Breast epithelium (tissue), 4 donors: Measurements from ENCODE around the gene OR9A2. TPM values are rescaled to one million over a fixed set of nuclear protein-coding genes. Genes with fewer than 3 reads are reported as not detected.

ENCODE experiments used
- DNase-seq, 2 donors: peaks; one replicate each; pipeline ENCODE4 v3.0.0-alpha.2; 2019; ENCODE audit warnings: low spot score in 2 of 2
- H3K27ac ChIP-seq, 2 donors: fragments of 200-600 bp; sonication (generic) in 1 of 2; one replicate each; pipeline ENCODE4 v1.5.1; 2016 to 2019; ENCODE audit warnings: mild to moderate bottlenecking in 1 of 2
- H3K27me3 ChIP-seq, 2 donors: fragments of 200-600 bp; sonication (generic) in 1 of 2; one replicate each; pipeline versions ENCODE4 v1.5.1 to v1.6.0; 2017 to 2019; ENCODE audit warnings: control low read depth in 1 of 2, mild to moderate bottlenecking in 1 of 2
- H3K36me3 ChIP-seq: fragments of 200-600 bp; one replicate; pipeline ENCODE4 v1.5.1; 2019
- H3K4me1 ChIP-seq, 2 donors: fragments of 200-600 bp; sonication (generic); one replicate each; pipeline ENCODE4 v1.5.1; 2016 to 2019; ENCODE audit warnings: control low read depth in 1 of 2
- H3K4me3 ChIP-seq, 3 donors: fragments of 200-600 bp; sonication (generic); 1 replicate in 2 of 3; 2 replicates in 1 of 3; pipeline ENCODE4 v1.5.1; 2016 to 2019; ENCODE audit warnings: mild to moderate bottlenecking in 3 of 3, moderate library complexity in 2 of 3
- H3K9me3 ChIP-seq, 2 donors: fragments of 200-600 bp; sonication (generic) in 1 of 2; one replicate each; pipeline ENCODE4 v1.5.1; 2016 to 2019; ENCODE audit warnings: control low read depth in 1 of 2
- POLR2A ChIP-seq: fragments of 450-650 bp; IDR thresholded peaks from one replicate; pipeline ENCODE4 v1.6.1; 2016; ENCODE audit warnings: antibody characterized with exemption, mild to moderate bottlenecking, moderate library complexity
- POLR2AphosphoS5 ChIP-seq, 3 donors: sonication (generic); formaldehyde crosslinking; IDR thresholded peaks; one replicate each; pipeline ENCODE4 v1.6.1; 2017; ENCODE audit warnings: antibody characterized with exemption in 3 of 3
- intact Hi-C: fragments of 100-400 bp; cut with DNase I; formaldehyde crosslinking; loops from one replicate; pipeline ENCODE4 v1.15.1; 2023; ENCODE audit warnings: low total_unique reads
- total RNA-seq, 3 donors: library from RNA; depleted of rRNA; stranded (reverse); fragments of >200 nt; gene quantifications; one replicate each; pipeline ENCODE4 v1.1.0, GENCODE V29; 2016
- TF ChIP-seq, protein P1 (sequence below), 3 donors: fragments of 450-650 bp; IDR thresholded peaks; one replicate each; pipeline ENCODE4 v1.5.1; 2016 to 2017; ENCODE audit warnings: antibody characterized with exemption in 3 of 3, mild to moderate bottlenecking in 3 of 3, moderate library complexity in 3 of 3

The OR9A2 gene
- total RNA-seq, 3 donors from 2014 or later, result 1.2 to 2.0 TPM; not detected in 1

GRCh38 chr7:143042159-143042789 lies 15.3 kb upstream of the OR9A2 start:
- H3K9me3 ChIP-seq, result no peaks in the 10 kb centered on the region
- TF ChIP-seq POLR2A, result no peak
- TF ChIP-seq, protein P1, sequence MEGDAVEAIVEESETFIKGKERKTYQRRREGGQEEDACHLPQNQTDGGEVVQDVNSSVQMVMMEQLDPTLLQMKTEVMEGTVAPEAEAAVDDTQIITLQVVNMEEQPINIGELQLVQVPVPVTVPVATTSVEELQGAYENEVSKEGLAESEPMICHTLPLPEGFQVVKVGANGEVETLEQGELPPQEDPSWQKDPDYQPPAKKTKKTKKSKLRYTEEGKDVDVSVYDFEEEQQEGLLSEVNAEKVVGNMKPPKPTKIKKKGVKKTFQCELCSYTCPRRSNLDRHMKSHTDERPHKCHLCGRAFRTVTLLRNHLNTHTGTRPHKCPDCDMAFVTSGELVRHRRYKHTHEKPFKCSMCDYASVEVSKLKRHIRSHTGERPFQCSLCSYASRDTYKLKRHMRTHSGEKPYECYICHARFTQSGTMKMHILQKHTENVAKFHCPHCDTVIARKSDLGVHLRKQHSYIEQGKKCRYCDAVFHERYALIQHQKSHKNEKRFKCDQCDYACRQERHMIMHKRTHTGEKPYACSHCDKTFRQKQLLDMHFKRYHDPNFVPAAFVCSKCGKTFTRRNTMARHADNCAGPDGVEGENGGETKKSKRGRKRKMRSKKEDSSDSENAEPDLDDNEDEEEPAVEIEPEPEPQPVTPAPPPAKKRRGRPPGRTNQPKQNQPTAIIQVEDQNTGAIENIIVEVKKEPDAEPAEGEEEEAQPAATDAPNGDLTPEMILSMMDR (IDR thresholded peaks at IDR 0.05), result no peak
- no peak for TF ChIP-seq POLR2AphosphoS5 (IDR thresholded peaks at IDR 0.05)
- no peak for DNase-seq
- no peaks in the 10 kb centered on the region for H3K27me3 ChIP-seq
- H3K4me1 ChIP-seq, result no peaks in the 10 kb centered on the region
- no peak overlapping the region for H3K27ac ChIP-seq
- no peak overlapping the region for H3K4me3 ChIP-seq
- intact Hi-C loops, result no loop called here
- H3K36me3 ChIP-seq, result no peaks in the 10 kb centered on the region

GRCh38 chr7:143041346-143041745 lies 14.4 kb upstream of the OR9A2 start:
- no peak overlapping the region for H3K4me3 ChIP-seq
- intact Hi-C loops, result no loop called here
- TF ChIP-seq POLR2AphosphoS5 (IDR thresholded peaks at IDR 0.05) (no peak), POLR2A (no peak)
- TF ChIP-seq, protein P1 (IDR thresholded peaks at IDR 0.05), result no peak

GRCh38 chr7:143040209-143040715 lies 13.3 kb upstream of the OR9A2 start:
- no peak overlapping the region for H3K27ac ChIP-seq
- DNase-seq, result no peak
- H3K4me1 ChIP-seq, result no peaks in the 10 kb centered on the region
- no peaks in the 10 kb centered on the region for H3K36me3 ChIP-seq
- no peaks in the 10 kb centered on the region for H3K27me3 ChIP-seq
- intact Hi-C loops, result no loop called here
- H3K9me3 ChIP-seq, result no peaks in the 10 kb centered on the region
- no peak overlapping the region for H3K4me3 ChIP-seq
- TF ChIP-seq POLR2AphosphoS5 (IDR thresholded peaks at IDR 0.05) (no peak), POLR2A (no peak)
- TF ChIP-seq, protein P1 (IDR thresholded peaks at IDR 0.05), result no peak

More at GRCh38 chr7:143041346-143041745, 14.4 kb upstream of the OR9A2 start:
- H3K36me3 ChIP-seq, result no peaks in the 10 kb centered on the region
- no peak overlapping the region for H3K27ac ChIP-seq
- no peaks in the 10 kb centered on the region for H3K9me3 ChIP-seq
- no peaks in the 10 kb centered on the region for H3K4me1 ChIP-seq
- no peak for DNase-seq
- no peaks in the 10 kb centered on the region for H3K27me3 ChIP-seq

DNA sequence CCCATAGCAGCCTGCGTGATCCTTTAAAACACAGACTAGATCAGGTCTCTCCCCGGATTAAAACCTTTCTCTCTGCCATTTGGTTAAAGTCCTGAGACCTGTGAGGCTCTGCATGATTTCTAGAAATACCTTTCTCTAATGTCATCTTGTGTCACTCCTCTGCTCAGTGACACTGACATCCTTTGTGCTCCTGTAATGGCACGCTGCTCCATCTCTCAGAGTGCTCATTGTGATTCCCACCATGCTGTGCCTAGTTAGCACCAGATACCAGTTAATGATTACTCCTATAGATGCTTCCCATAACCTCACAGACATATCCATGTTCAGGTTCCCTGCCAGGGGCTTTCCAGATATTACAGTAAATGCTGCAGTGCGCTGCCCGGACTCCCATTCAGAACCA lies 11.7 kb upstream of the OR9A2 start:
- H3K4me1 ChIP-seq, result no peaks in the 10 kb centered on the region
- no peak overlapping the region for H3K27ac ChIP-seq
- intact Hi-C loops, result no loop called here
- no peaks in the 10 kb centered on the region for H3K36me3 ChIP-seq
- no peaks in the 10 kb centered on the region for H3K9me3 ChIP-seq
- no peak for DNase-seq
- no peak overlapping the region for H3K4me3 ChIP-seq
- no peaks in the 10 kb centered on the region for H3K27me3 ChIP-seq
- TF ChIP-seq POLR2AphosphoS5 (IDR thresholded peaks at IDR 0.05), result no peak
- TF ChIP-seq POLR2A, result no peak
- TF ChIP-seq, protein P1 (IDR thresholded peaks at IDR 0.05), result no peak

GRCh38 chr7:143027683-143028082 lies 751 bp upstream of the OR9A2 start:
- Histone ChIP-seq H3K27ac (no peak overlapping the region), H3K9me3 (no peaks in the 10 kb centered on the region), H3K4me3 (no peak overlapping the region), H3K27me3 (no peaks in the 10 kb centered on the region), H3K36me3 (no peaks in the 10 kb centered on the region), H3K4me1 (no peaks in the 10 kb centered on the region)
- DNase-seq, result no peak
- TF ChIP-seq POLR2AphosphoS5 (IDR thresholded peaks at IDR 0.05), result no peak
- TF ChIP-seq, protein P1 (IDR thresholded peaks at IDR 0.05), result no peak
- TF ChIP-seq POLR2A, result no peak
- intact Hi-C loops, result no loop called here
